H9 (cell line): ENCODE measurements around the gene ANO9. TPM values are rescaled to one million over a fixed set of nuclear protein-coding genes. Genes with fewer than 3 reads are reported as not detected.

Experiments used
- DNase-seq: peaks from one replicate; pipeline ENCODE4 v3.0.0-alpha.2; 2017
- H2AFZ ChIP-seq: one replicate; pipeline ENCODE4 v1.6.1; 2013; ENCODE audit warnings: mild to moderate bottlenecking, low read length, control low read depth, moderate library complexity
- H2AK5ac ChIP-seq: 2 replicates; pipeline ENCODE4 v1.6.1; 2013; ENCODE audit warnings: low read length, control low read depth, mixed read lengths; ENCODE audit not compliant: insufficient read length
- H2BK120ac ChIP-seq: one replicate; pipeline ENCODE4 v1.6.1; 2013; ENCODE audit warnings: low read depth, mild to moderate bottlenecking, low read length, control low read depth, inconsistent platforms; ENCODE audit not compliant: poor library complexity, severe bottlenecking
- H2BK12ac ChIP-seq: 2 replicates; pipeline ENCODE4 v1.6.1; 2013; ENCODE audit warnings: low read length, control low read depth, mixed read lengths, low read depth; ENCODE audit not compliant: insufficient read length
- H2BK15ac ChIP-seq: 2 replicates; pipeline ENCODE4 v1.6.1; 2013; ENCODE audit warnings: low read depth, low read length, control low read depth
- H2BK20ac ChIP-seq: one replicate; pipeline ENCODE4 v1.6.1; 2013; ENCODE audit warnings: low read depth, mild to moderate bottlenecking, low read length, control low read depth, inconsistent platforms; ENCODE audit not compliant: poor library complexity, severe bottlenecking
- H2BK5ac ChIP-seq: 2 replicates; pipeline ENCODE4 v1.6.1; 2013; ENCODE audit warnings: low read length, control low read depth, mixed read lengths; ENCODE audit not compliant: insufficient read length
- H3K14ac ChIP-seq: 2 replicates; pipeline ENCODE4 v1.6.1; 2013; ENCODE audit warnings: low read length, control low read depth; ENCODE audit not compliant: insufficient read depth
- H3K18ac ChIP-seq: 2 replicates; pipeline ENCODE4 v1.6.1; 2013; ENCODE audit warnings: low read depth, mild to moderate bottlenecking, mixed read lengths, low read length, control low read depth; ENCODE audit not compliant: insufficient read length
- H3K23ac ChIP-seq: 2 replicates; pipeline ENCODE4 v1.6.1; 2013; ENCODE audit warnings: low read length, control low read depth, mixed read lengths, low read depth; ENCODE audit not compliant: insufficient read length
- H3K23me2 ChIP-seq: 2 replicates; pipeline ENCODE4 v1.6.1; 2013; ENCODE audit warnings: low read depth, mild to moderate bottlenecking, mixed read lengths, low read length, control low read depth; ENCODE audit not compliant: insufficient read length, poor library complexity, severe bottlenecking
- H3K27ac ChIP-seq: 2 replicates; pipeline ENCODE4 v1.5.1; 2013; ENCODE audit warnings: low read length, control low read depth, mixed read lengths, low read depth; ENCODE audit not compliant: insufficient read length
- H3K27me3 ChIP-seq: 2 replicates; pipeline ENCODE4 v1.6.1; 2013; ENCODE audit warnings: low read length, control low read depth, inconsistent platforms; ENCODE audit not compliant: insufficient read depth
- H3K4ac ChIP-seq: 2 replicates; pipeline ENCODE4 v1.6.1; 2013; ENCODE audit warnings: low read depth, mild to moderate bottlenecking, control low read depth, inconsistent platforms, low read length, moderate library complexity
- H3K4me1 ChIP-seq: 2 replicates; pipeline ENCODE4 v1.6.1; 2013; ENCODE audit warnings: low read length, control low read depth, inconsistent platforms; ENCODE audit not compliant: insufficient read depth
- H3K4me2 ChIP-seq: 2 replicates; pipeline ENCODE4 v1.6.1; 2013; ENCODE audit warnings: low read length, control low read depth, mixed read lengths; ENCODE audit not compliant: insufficient read length, insufficient read depth
- H3K56ac ChIP-seq: 2 replicates; pipeline ENCODE4 v1.6.1; 2013; ENCODE audit warnings: low read depth, mild to moderate bottlenecking, mixed read lengths, low read length, control low read depth; ENCODE audit not compliant: insufficient read length
- H3K79me1 ChIP-seq: 2 replicates; pipeline ENCODE4 v1.6.1; 2013; ENCODE audit warnings: low read depth, mild to moderate bottlenecking, moderate library complexity, low read length, control low read depth, inconsistent platforms; ENCODE audit not compliant: insufficient read depth, poor library complexity, severe bottlenecking
- H3K79me2 ChIP-seq: 2 replicates; pipeline ENCODE4 v1.6.1; 2013; ENCODE audit warnings: low read length, control low read depth, inconsistent platforms; ENCODE audit not compliant: insufficient read depth
- H3K9ac ChIP-seq: 2 replicates; pipeline ENCODE4 v1.6.1; 2013; ENCODE audit warnings: low read length, control low read depth, mixed read lengths; ENCODE audit not compliant: insufficient read length; ENCODE audit errors: extremely low read depth
- H3K9me3 ChIP-seq: one replicate; pipeline ENCODE4 v1.6.1; 2013; ENCODE audit warnings: low read depth, low read length, inconsistent platforms; ENCODE audit not compliant: control insufficient read depth
- H3T11ph ChIP-seq: one replicate; pipeline ENCODE4 v1.6.1; 2013; ENCODE audit warnings: mild to moderate bottlenecking, low read length, control low read depth, inconsistent platforms
- H4K20me1 ChIP-seq: one replicate; pipeline ENCODE4 v1.6.1; 2013; ENCODE audit not compliant: control insufficient read depth, insufficient read length, insufficient read depth
- H4K5ac ChIP-seq: 2 replicates; pipeline ENCODE4 v1.6.1; 2013; ENCODE audit warnings: low read depth, mild to moderate bottlenecking, mixed read lengths, low read length, control low read depth; ENCODE audit not compliant: insufficient read length
- H4K8ac ChIP-seq: replicated peaks from 2 replicates; pipeline ENCODE4 v1.6.1; 2013; ENCODE audit warnings: low read length, control low read depth, mixed read lengths, low read depth; ENCODE audit not compliant: insufficient read length
- H4K91ac ChIP-seq: 2 replicates; pipeline ENCODE4 v1.6.1; 2013; ENCODE audit warnings: low read depth, mild to moderate bottlenecking, moderate library complexity, mixed read lengths, low read length, control low read depth; ENCODE audit not compliant: insufficient read length
- H3K27ac Mint-ChIP-seq, 3 experiments: 2 replicates in 2 of 3; 3 replicates in 1 of 3; pipeline ENCODE4 v1.8.0; 2020 to 2021; ENCODE audit warnings: mixed read lengths in 3 of 3, mild to moderate bottlenecking in 1 of 3, moderate library complexity in 1 of 3
- H3K27me3 Mint-ChIP-seq: 2 replicates; pipeline ENCODE4 v1.8.0; 2021; ENCODE audit warnings: low read depth, mild to moderate bottlenecking, moderate library complexity, mixed read lengths
- H3K36me3 Mint-ChIP-seq, 3 experiments: 2 replicates in 2 of 3; 3 replicates in 1 of 3; pipeline ENCODE4 v1.8.0; 2020 to 2021; ENCODE audit warnings: low read depth in 3 of 3, mixed read lengths in 3 of 3; ENCODE audit not compliant: insufficient read depth in 1 of 3
- H3K4me1 Mint-ChIP-seq, 2 experiments: 2 replicates each; pipeline ENCODE4 v1.8.0; 2020; ENCODE audit warnings: mixed read lengths in 2 of 2
- H3K4me3 Mint-ChIP-seq, 2 experiments: 2 replicates in 1 of 2; 3 replicates in 1 of 2; pipeline ENCODE4 v1.8.0; 2020 to 2021; ENCODE audit warnings: mild to moderate bottlenecking in 2 of 2, mixed read lengths in 2 of 2, moderate library complexity in 1 of 2
- H3K9me3 Mint-ChIP-seq, 2 experiments: 2 replicates in 1 of 2; 3 replicates in 1 of 2; pipeline ENCODE4 v1.8.0; 2020; ENCODE audit warnings: mild to moderate bottlenecking in 2 of 2, mixed read lengths in 2 of 2, moderate library complexity in 1 of 2
- WGBS: extraction: QIAGEN DNeasy Blood & Tissue Kit; methylation state at CpG from one replicate; pipeline ENCODE4 v1.1.7; 2013; ENCODE audit warnings: missing lambda C conversion rate, low lambda C conversion rate, mixed read lengths; ENCODE audit not compliant: insufficient read length; ENCODE audit errors: extremely low coverage; 5-methylcytosine and 5-hydroxymethylcytosine counted together
- total RNA-seq: library from RNA; stranded (reverse); gene quantifications from 2 replicates; pipeline ENCODE4 v1.2.1, GENCODE V29; 2021
- TF ChIP-seq, protein P1 (sequence below): fragments of 200-600 bp; sonication (generic); conservative IDR thresholded peaks from 3 replicates; pipeline ENCODE4 v1.8.0; 2021; ENCODE audit warnings: antibody characterized with exemption, mild to moderate bottlenecking

Gene ANO9
- total RNA-seq, 1 experiment from 2014 or later: 13.1 TPM

DNA sequence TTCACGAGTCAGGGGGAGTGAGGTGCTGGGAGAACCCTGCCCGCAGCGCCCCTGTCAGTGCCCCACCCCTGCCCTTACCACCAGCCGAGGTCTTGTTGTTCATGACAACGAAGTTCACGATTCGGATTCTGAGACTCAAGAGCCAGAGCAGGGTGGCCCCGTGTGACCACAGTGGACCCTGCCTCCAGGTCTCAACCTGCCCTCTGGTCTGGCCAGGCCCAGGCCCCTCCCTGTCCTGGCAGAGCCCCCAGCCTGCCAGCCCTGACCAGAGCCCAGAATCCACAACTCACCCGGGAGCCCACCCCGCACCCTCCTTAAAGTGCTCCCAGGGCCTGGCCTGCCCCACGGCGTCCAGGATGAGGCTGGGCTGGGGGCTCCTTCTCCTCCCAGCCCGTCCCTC, 9.9 kb downstream of the ANO9 start:
- H4K8ac ChIP-seq: no peak overlapping the region

More for the DNA sequence above, 9.9 kb downstream of the ANO9 start:
- Mint-ChIP-seq H3K4me1 (peaks cover 0 to 3% of the 10 kb centered on the region in 2 experiments; a peak in 1 of 4 replicates), H3K36me3 (peaks cover 3 to 13% (median 7%) of the 10 kb centered on the region in 3 experiments; a peak in 6 of 7 replicates), H3K27ac (no peak overlapping the region), H3K9me3 (peaks cover 4 to 6% of the 10 kb centered on the region in 2 experiments), H3K27me3 (peaks cover 2% of the 10 kb centered on the region), H3K4me3 (no peak overlapping the region)
- Histone ChIP-seq H3K4ac (no peak overlapping the region), H3K14ac (no peak overlapping the region), H3K9me3 (peaks cover under 1% of the 10 kb centered on the region), H3K56ac (no peak overlapping the region), H3K23ac (no peak overlapping the region), H3K27me3 (no peaks in the 10 kb centered on the region), H4K20me1 (no peaks in the 10 kb centered on the region), H2BK120ac (no peak overlapping the region), H3K27ac (no peak overlapping the region), H4K91ac (no peak overlapping the region), H3K9ac (no peak overlapping the region), H2AFZ (no peak overlapping the region), H3K23me2 (no peaks in the 10 kb centered on the region), H3K4me1 (no peaks in the 10 kb centered on the region), H3K4me2 (no peak overlapping the region), H2BK5ac (no peak overlapping the region), H2AK5ac (no peak overlapping the region), H3K79me1 (no peaks in the 10 kb centered on the region), H4K5ac (no peak overlapping the region), H3K79me2 (no peaks in the 10 kb centered on the region), H2BK12ac (no peak overlapping the region), H3T11ph (no peak overlapping the region), H2BK15ac (no peak overlapping the region), H2BK20ac (no peak overlapping the region), H3K18ac (no peak overlapping the region)
- DNase-seq: no peak
- no CpG with 5 or more reads among the region's 13 CpGs for WGBS
- TF ChIP-seq, protein P1, sequence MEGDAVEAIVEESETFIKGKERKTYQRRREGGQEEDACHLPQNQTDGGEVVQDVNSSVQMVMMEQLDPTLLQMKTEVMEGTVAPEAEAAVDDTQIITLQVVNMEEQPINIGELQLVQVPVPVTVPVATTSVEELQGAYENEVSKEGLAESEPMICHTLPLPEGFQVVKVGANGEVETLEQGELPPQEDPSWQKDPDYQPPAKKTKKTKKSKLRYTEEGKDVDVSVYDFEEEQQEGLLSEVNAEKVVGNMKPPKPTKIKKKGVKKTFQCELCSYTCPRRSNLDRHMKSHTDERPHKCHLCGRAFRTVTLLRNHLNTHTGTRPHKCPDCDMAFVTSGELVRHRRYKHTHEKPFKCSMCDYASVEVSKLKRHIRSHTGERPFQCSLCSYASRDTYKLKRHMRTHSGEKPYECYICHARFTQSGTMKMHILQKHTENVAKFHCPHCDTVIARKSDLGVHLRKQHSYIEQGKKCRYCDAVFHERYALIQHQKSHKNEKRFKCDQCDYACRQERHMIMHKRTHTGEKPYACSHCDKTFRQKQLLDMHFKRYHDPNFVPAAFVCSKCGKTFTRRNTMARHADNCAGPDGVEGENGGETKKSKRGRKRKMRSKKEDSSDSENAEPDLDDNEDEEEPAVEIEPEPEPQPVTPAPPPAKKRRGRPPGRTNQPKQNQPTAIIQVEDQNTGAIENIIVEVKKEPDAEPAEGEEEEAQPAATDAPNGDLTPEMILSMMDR: no peak
